GM12878 (cell line): ENCODE data around the gene NUDT6. TPM values are rescaled to one million over a fixed set of nuclear protein-coding genes. Genes with fewer than 3 reads are reported as not detected.

Experiments used
- ATAC-seq: fragments of 200-7000 bp; cut with Tn5 transposase; 3 replicates; pipeline ENCODE4 v1.9.1; 2020; ENCODE audit warnings: mild to moderate bottlenecking, moderate library complexity
- BruUV-seq: library from RNA; stranded (reverse); fragments of 400-500 nt; replicated peaks from 2 replicates; lab custom pipeline; 2021; lab: Mats Ljungman, UMichigan
- CTCF ChIA-PET: fragments of 300-600 bp; sonication (Branson Sonifier 250); formaldehyde crosslinking; extraction: SDS; loops from one replicate; lab custom pipeline; 2021; ENCODE audit warnings: inconsistent platforms; lab: Yijun Ruan, JAX
- POLR2A ChIA-PET: fragments of 350-600 bp; formaldehyde crosslinking; extraction: SDS; loops from one replicate; lab custom pipeline; 2021; ENCODE audit warnings: inconsistent platforms; lab: Charles Lee
- RAD21 ChIA-PET: fragments of 300-600 bp; sonication (Branson Sonifier 250); formaldehyde crosslinking; loops from one replicate; lab custom pipeline; 2023; ENCODE audit warnings: antibody characterized with exemption; ENCODE audit not compliant: unreplicated experiment; lab: Charles Lee
- SMC1A ChIA-PET: fragments of 300-600 bp; sonication (Branson Sonifier 250); formaldehyde crosslinking; loops from one replicate; lab custom pipeline; 2023; ENCODE audit not compliant: unreplicated experiment, uncharacterized antibody; lab: Charles Lee
- DNase-seq: peaks from one replicate; pipeline ENCODE4 v3.0.0-alpha.2; 2011; ENCODE audit warnings: low read depth, low spot score
- FAIRE-seq: peaks from 3 replicates; lab custom pipeline; 2011; peaks lifted over from hg19 to GRCh38; lab: Jason Lieb, UNC
- H2AFZ ChIP-seq: 2 replicates; pipeline ENCODE4 v1.6.0; 2011; ENCODE audit warnings: low read depth, low read length, control low read depth; ENCODE audit not compliant: control insufficient read depth
- H3K27ac ChIP-seq: 2 replicates; pipeline ENCODE4 v1.5.1; 2011; ENCODE audit warnings: control low read depth; ENCODE audit not compliant: control insufficient read depth, insufficient read depth
- H3K27me3 ChIP-seq, 2 experiments: replicated peaks in 1 of 2; 2 replicates each; pipeline versions ENCODE4 v1.6.0 to v1.6.1; 2011; ENCODE audit warnings: low read length in 1 of 2; ENCODE audit not compliant: control insufficient read depth in 2 of 2, insufficient read depth in 2 of 2
- H3K36me3 ChIP-seq, 2 experiments: 2 replicates each; pipeline ENCODE4 v1.5.1; 2011; ENCODE audit warnings: low read length in 1 of 2; ENCODE audit not compliant: control insufficient read depth in 2 of 2, insufficient read depth in 2 of 2
- H3K4me1 ChIP-seq: 2 replicates; pipeline ENCODE4 v1.6.1; 2011; ENCODE audit warnings: mild to moderate bottlenecking, low read length, moderate library complexity, mixed read lengths; ENCODE audit not compliant: control insufficient read depth, insufficient read depth
- H3K4me2 ChIP-seq: 2 replicates; pipeline ENCODE4 v1.6.0; 2011; ENCODE audit warnings: control low read depth; ENCODE audit not compliant: control insufficient read depth, insufficient read depth
- H3K4me3 ChIP-seq: fragments of 200-600 bp; sonication (generic); 2 replicates; pipeline ENCODE4 v1.5.1; 2016
- H3K79me2 ChIP-seq: 2 replicates; pipeline ENCODE4 v1.6.0; 2011; ENCODE audit warnings: low read length; ENCODE audit not compliant: control insufficient read depth, insufficient read depth
- H3K9ac ChIP-seq: 2 replicates; pipeline ENCODE4 v1.8.0; 2011; ENCODE audit warnings: low read length, control low read depth, mixed read lengths; ENCODE audit not compliant: control insufficient read depth, insufficient read depth
- H3K9me3 ChIP-seq: replicated peaks from 3 replicates; pipeline ENCODE4 v1.5.1; 2011; ENCODE audit warnings: mild to moderate bottlenecking, low read length; ENCODE audit not compliant: control insufficient read depth, insufficient read depth
- H4K20me1 ChIP-seq: 2 replicates; pipeline ENCODE4 v1.6.0; 2011; ENCODE audit not compliant: control insufficient read depth, insufficient read depth
- BHLHE40 ChIP-seq, 2 experiments: fragments of 450-650 bp in 1 of 2; IDR thresholded peaks; 2 replicates each; pipeline ENCODE4 v1.6.1; 2011 to 2017; ENCODE audit warnings: low read depth in 2 of 2, borderline replicate concordance in 1 of 2, improper control_type of control experiment in 1 of 2, low read length in 1 of 2, mild to moderate bottlenecking in 1 of 2
- KAT2A ChIP-seq: conservative IDR thresholded peaks from 2 replicates; pipeline ENCODE4 v1.6.1; 2011; ENCODE audit warnings: low read depth, low read length; ENCODE audit not compliant: control insufficient read depth
- KDM1A ChIP-seq: fragments of 200-600 bp; sonication (generic); IDR thresholded peaks from 2 replicates; pipeline ENCODE4 v1.6.1; 2016; ENCODE audit warnings: borderline replicate concordance
- PAX8 ChIP-seq: fragments of 450-650 bp; IDR thresholded peaks from 2 replicates; pipeline ENCODE4 v1.6.1; 2017; ENCODE audit warnings: mild to moderate bottlenecking, moderate library complexity
- PBX3 ChIP-seq: IDR thresholded peaks from 2 replicates; pipeline ENCODE4 v1.6.1; 2011; ENCODE audit warnings: mild to moderate bottlenecking, low read depth, low read length, moderate library complexity; ENCODE audit not compliant: insufficient replicate concordance
- RAD21 ChIP-seq: IDR thresholded peaks from 2 replicates; pipeline ENCODE4 v1.6.1; 2011; ENCODE audit warnings: mild to moderate bottlenecking, low read depth, low read length, moderate library complexity; ENCODE audit not compliant: insufficient read depth
- RFX5 ChIP-seq: IDR thresholded peaks from 2 replicates; pipeline ENCODE4 v1.6.1; 2011; ENCODE audit warnings: low read depth, low read length, improper control_type of control experiment
- SMC3 ChIP-seq: IDR thresholded peaks from 2 replicates; pipeline ENCODE4 v1.6.1; 2011; ENCODE audit warnings: low read length, improper control_type of control experiment, borderline replicate concordance
- TCF7 ChIP-seq: IDR thresholded peaks from 2 replicates; pipeline ENCODE4 v1.6.1; 2014; ENCODE audit warnings: antibody characterized with exemption, borderline replicate concordance
- YY1 ChIP-seq: IDR thresholded peaks from 2 replicates; pipeline ENCODE4 v1.6.1; 2011; ENCODE audit warnings: low read depth, mild to moderate bottlenecking, low read length
- WGBS: methylation state at CpG from one replicate; pipeline ENCODE4 v1.1.6; 2016; ENCODE audit warnings: low lambda C conversion rate; ENCODE audit not compliant: insufficient replicate concordance, insufficient coverage; ENCODE audit errors: missing lambda C conversion rate; 5-methylcytosine and 5-hydroxymethylcytosine counted together
- in situ Hi-C: fragments of 300-500 bp; cut with MboI; formaldehyde crosslinking; loops from 9 replicates; pipeline ENCODE4 v1.14.3; 2018; ENCODE audit warnings: mixed read lengths
- intact Hi-C: fragments of 100-400 bp; cut with micrococcal nuclease; formaldehyde crosslinking; loops from one replicate; pipeline ENCODE4 v1.14.2; 2022; ENCODE audit not compliant: unreplicated experiment
- polyA plus RNA-seq, 11 experiments: library from polyadenylated mRNA; depleted of rRNA in 4 of 11; unstranded in 6 of 11; stranded (reverse) in 5 of 11; fragments of >200 nt; fragmentation: Nextera tagmentation in 4 of 11; fragmentation: Illumina TruSeq in 1 of 11; extraction: Ambion mirVana in 4 of 11; extraction: Trizol in 1 of 11; gene quantifications; 1 replicate in 1 of 11; 2 replicates in 10 of 11; pipeline versions ENCODE4 v1.2.1 to v1.2.3, GENCODE V29; 2011 to 2016; ENCODE audit warnings: inconsistent platforms in 2 of 11, missing spikeins in 2 of 11, low read depth in 1 of 11
- total RNA-seq, 4 experiments: library from RNA; depleted of rRNA in 3 of 4; stranded (reverse); fragments of >200 nt in 3 of 4; fragmentation: Illumina TruSeq in 1 of 4; extraction: Trizol in 1 of 4; gene quantifications; 2 replicates each; pipeline versions ENCODE4 v1.2.1 to v1.2.3, GENCODE V29; 2013 to 2021
- TF ChIP-seq, protein P1 (sequence below), 3 experiments: IDR thresholded peaks in 2 of 3; conservative IDR thresholded peaks in 1 of 3; 2 replicates each; pipeline ENCODE4 v1.5.1; 2011; ENCODE audit warnings: low read depth in 3 of 3, low read length in 3 of 3, mild to moderate bottlenecking in 3 of 3, control low read depth in 2 of 3, moderate library complexity in 2 of 3, inconsistent platforms in 1 of 3, mixed read lengths in 1 of 3; ENCODE audit not compliant: control insufficient read depth in 2 of 3, insufficient read depth in 1 of 3; ENCODE audit errors: extremely low read depth in 1 of 3

The NUDT6 gene
- total and polyA plus RNA-seq, 10 of the 15 experiments (the other 5 are each of a cell fraction or from before 2014, with no cell fraction given) = 3.9 to 12.4 (median 6.8) TPM

- TF ChIP-seq KAT2A = no peak
- TF ChIP-seq BHLHE40 (IDR thresholded peaks at IDR 0.05; ENCODE audit: borderline replicate concordance in 1 of 2, low read depth in 2 of 2, low read length in 1 of 2) = no peak
- TF ChIP-seq YY1 = no peak
These were observed 7.5 kb downstream of the NUDT6 start (continued) for GRCh38 chr4:122914938-122915337.

GRCh38 chr4:122914292-122914904 lies 8.0 kb downstream of the NUDT6 start:
- intact Hi-C loops = loop anchor here (1.0 to 5.0 kb wide), 2 partner anchors 156 to 312 kb away; no protein-coding TSS in a partner anchor
- Histone ChIP-seq H3K9me3 (no peaks in the 10 kb centered on the region), H3K27ac (no peak overlapping the region), H3K9ac (no peak overlapping the region), H2AFZ (no peak overlapping the region), H3K4me1 (no peaks in the 10 kb centered on the region), H3K4me3 (no peak overlapping the region), H3K79me2 (no peaks in the 10 kb centered on the region), H3K36me3 (no peaks in the 10 kb centered on the region), H4K20me1 (no peaks in the 10 kb centered on the region), H3K4me2 (no peak overlapping the region), H3K27me3 (no peaks in the 10 kb centered on the region)
- no TSS peak for BruUV-seq
- WGBS = 25% methylated on average over 4 of the region's 4 CpGs
- DNase-seq = peak; percentile 8
- ChIA-PET RAD21 (interaction anchor here (0.9 to 3.5 kb wide), 12 partner anchors 16 to 312 kb away, joined by 3 to 34 read pairs (median 5); partner anchors contain the start of gene BBS12), POLR2A (no interaction called here), CTCF (interaction anchor here (0.8 to 7.0 kb wide), 30 partner anchors 8 to 1014 kb away, joined by 3 to 124 read pairs (median 4); partner anchors contain the start of genes BBS12 and NUDT6), SMC1A (interaction anchor here (0.8 to 6.6 kb wide), 15 partner anchors 9 to 204 kb away, joined by 3 to 73 read pairs (median 3); partner anchors contain the start of gene BBS12)
- ATAC-seq = peak; percentile 91
- in situ Hi-C loops = loop anchor here (10.0 kb wide), 1 partner anchor 310 kb away; no protein-coding TSS in a partner anchor
- no peak for TF ChIP-seq PAX8
- TF ChIP-seq TCF7 = no peak
- TF ChIP-seq RFX5 = no peak
- no peak for TF ChIP-seq BHLHE40 (IDR thresholded peaks at IDR 0.05; ENCODE audit: borderline replicate concordance in 1 of 2, low read depth in 2 of 2, low read length in 1 of 2)
- TF ChIP-seq RAD21 = peak; percentile 74
- no peak for TF ChIP-seq PBX3
- TF ChIP-seq, protein P1, sequence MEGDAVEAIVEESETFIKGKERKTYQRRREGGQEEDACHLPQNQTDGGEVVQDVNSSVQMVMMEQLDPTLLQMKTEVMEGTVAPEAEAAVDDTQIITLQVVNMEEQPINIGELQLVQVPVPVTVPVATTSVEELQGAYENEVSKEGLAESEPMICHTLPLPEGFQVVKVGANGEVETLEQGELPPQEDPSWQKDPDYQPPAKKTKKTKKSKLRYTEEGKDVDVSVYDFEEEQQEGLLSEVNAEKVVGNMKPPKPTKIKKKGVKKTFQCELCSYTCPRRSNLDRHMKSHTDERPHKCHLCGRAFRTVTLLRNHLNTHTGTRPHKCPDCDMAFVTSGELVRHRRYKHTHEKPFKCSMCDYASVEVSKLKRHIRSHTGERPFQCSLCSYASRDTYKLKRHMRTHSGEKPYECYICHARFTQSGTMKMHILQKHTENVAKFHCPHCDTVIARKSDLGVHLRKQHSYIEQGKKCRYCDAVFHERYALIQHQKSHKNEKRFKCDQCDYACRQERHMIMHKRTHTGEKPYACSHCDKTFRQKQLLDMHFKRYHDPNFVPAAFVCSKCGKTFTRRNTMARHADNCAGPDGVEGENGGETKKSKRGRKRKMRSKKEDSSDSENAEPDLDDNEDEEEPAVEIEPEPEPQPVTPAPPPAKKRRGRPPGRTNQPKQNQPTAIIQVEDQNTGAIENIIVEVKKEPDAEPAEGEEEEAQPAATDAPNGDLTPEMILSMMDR (IDR thresholded peaks at IDR 0.05 in 2 of 3, conservative IDR thresholded peaks at IDR 0.05 in 1 of 3; ENCODE audit: control insufficient read depth in 2 of 3, extremely low read depth in 1 of 3, insufficient read depth in 1 of 3, low read depth in 3 of 3, low read length in 3 of 3) = peak; percentile 33 to 67 (median 46); a peak in 5 of 6 replicates
- TF ChIP-seq KDM1A = no peak
- peak; percentile 70; the same call in 1 of the 2 replicates for TF ChIP-seq SMC3
- FAIRE-seq = no peak
